Mononuclear cell (primary cell): Measurements from ENCODE around the gene ADAMTS2. TPM values are rescaled to one million over a fixed set of nuclear protein-coding genes. Genes with fewer than 3 reads are reported as not detected.

Source experiments
- H3K27me3 ChIP-seq: 2 replicates; pipeline ENCODE4 v1.6.0; 2011; ENCODE audit warnings: low read length, control low read depth; ENCODE audit not compliant: insufficient read depth
- H3K4me1 ChIP-seq: 2 replicates; pipeline ENCODE4 v1.5.1; 2011; ENCODE audit warnings: mild to moderate bottlenecking, low read length, control low read depth; ENCODE audit not compliant: insufficient read depth
- H3K4me3 ChIP-seq: 2 replicates; pipeline ENCODE4 v1.5.1; 2011; ENCODE audit warnings: mild to moderate bottlenecking, low read length, moderate library complexity
- H3K9me3 ChIP-seq: 2 replicates; pipeline ENCODE4 v1.5.1; 2011; ENCODE audit warnings: low read depth, mild to moderate bottlenecking, control low read depth, low read length
- total RNA-seq: library from RNA; depleted of rRNA; stranded (reverse); fragments of >200 nt; gene quantifications from one replicate; pipeline ENCODE4 v1.2.3, GENCODE V29; 2012

ADAMTS2 gene
- total RNA-seq, result 0.21 TPM

DNA sequence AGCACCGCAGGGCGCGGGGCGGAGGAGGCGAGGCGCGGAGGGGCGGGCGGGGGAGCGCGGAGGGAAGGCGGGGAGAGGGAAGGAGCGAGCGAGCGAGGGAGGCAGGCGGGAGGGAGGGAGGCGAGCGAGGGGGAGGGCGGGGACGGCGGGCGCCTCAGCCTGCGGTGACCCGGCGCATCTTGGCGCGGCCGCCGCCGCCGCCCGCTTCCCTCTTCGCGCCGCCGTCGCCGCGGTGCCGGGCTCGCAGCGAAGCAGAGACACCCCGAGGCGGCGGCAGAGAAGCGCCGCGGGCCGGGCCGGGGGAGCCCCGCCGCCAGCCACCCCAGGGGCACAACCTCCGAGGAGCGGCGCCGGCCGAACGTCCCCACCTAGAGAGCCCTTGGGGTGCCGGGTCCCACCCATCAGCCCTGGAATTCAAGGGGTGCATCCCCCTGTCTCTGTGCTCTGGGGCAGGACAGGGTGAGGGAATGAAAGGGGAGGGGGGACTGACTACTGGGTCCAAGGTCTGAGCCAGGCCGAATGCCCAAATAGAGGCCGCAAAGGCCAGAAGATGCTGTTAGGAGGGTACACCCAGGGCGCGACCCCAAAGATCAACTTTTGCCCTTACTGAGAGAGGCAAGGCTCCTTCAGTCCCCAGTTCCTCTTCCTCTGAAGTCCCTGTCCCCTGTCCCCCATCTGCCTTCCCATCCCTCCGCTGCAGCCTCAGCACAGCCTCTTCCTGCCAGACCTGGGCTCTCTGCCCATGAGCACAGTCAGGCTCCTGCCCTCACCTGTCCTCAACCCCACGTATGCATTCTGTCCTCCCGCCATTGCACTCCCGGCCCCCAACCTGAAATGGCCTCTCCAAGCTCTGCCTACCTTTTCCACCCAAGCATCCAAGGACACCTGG is at the start of gene ADAMTS2:
Gene ADAMTS2, minus strand, starts transcription at position 29 of the 889 bp plus-strand sequence. CDS start 133 bp downstream, outside the sequence.
- no peak within 1 kb of the TSS for H3K4me3 ChIP-seq
- H3K4me1 ChIP-seq, result peaks cover 5% of the 10 kb centered on the region
- peaks cover 41% of the 10 kb centered on the region for H3K27me3 ChIP-seq
- H3K9me3 ChIP-seq, result no peaks in the 10 kb centered on the region

DNA sequence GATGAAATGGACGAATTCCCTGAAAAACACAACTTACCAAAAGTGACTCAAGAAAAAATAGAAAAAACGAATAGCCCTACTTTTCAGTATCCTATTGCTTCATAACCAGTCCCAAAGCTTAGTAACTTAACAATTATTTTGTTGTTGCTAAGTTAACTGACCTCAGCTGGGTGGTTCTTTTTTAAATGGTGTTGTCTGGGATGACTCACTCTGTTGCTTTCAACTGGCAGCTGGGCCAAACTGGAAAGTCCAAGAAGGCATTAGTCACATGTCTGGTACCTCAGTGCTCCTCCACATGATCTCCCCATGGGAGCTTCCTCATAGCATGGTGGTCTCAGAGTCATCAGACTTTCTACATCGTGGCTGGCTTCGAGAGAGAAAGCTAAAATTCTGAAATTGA is 47.8 kb upstream of the ADAMTS2 start:
- no peaks in the 10 kb centered on the region for H3K4me1 ChIP-seq
- peaks cover 2% of the 10 kb centered on the region for H3K27me3 ChIP-seq
- peaks cover 32% of the 10 kb centered on the region for H3K9me3 ChIP-seq

GRCh38 chr5:179387151-179388110 is 42.2 kb upstream of the ADAMTS2 start:
- no peaks in the 10 kb centered on the region for H3K27me3 ChIP-seq
- no peak overlapping the region for H3K4me3 ChIP-seq
- peaks cover 23% of the 10 kb centered on the region for H3K9me3 ChIP-seq
- H3K4me1 ChIP-seq, result no peaks in the 10 kb centered on the region

More for the DNA sequence above, 47.8 kb upstream of the ADAMTS2 start:
- no peak overlapping the region for H3K4me3 ChIP-seq

DNA sequence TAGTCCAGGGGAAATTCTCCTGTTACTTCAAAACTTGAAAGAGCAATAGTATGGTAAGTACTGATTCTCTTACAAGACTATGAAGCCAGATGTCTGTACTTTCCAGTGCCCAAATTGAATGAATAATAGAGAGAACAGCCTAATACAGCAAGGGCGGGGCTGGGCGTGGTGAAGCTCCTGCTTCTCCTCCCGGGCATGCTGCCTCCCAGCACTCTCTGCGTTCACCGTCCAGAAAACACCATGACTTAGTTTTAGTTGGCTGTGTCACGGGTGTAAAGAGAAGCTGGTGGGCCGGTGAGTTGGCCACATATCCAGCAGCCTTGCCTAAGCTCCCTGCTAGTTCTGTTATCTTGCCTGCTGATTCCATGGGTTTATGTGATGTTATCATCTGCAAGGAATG is 40.7 kb upstream of the ADAMTS2 start:
- Histone ChIP-seq H3K4me1 (no peaks in the 10 kb centered on the region), H3K4me3 (no peak overlapping the region), H3K27me3 (no peaks in the 10 kb centered on the region), H3K9me3 (peaks cover 13% of the 10 kb centered on the region)

GRCh38 chr5:179382486-179382885 is 37.2 kb upstream of the ADAMTS2 start:
- Histone ChIP-seq H3K4me1 (no peaks in the 10 kb centered on the region), H3K4me3 (no peak overlapping the region), H3K9me3 (no peaks in the 10 kb centered on the region), H3K27me3 (no peaks in the 10 kb centered on the region)

- Histone ChIP-seq H3K4me3 (no peak overlapping the region), H3K4me1 (no peaks in the 10 kb centered on the region), H3K27me3 (no peaks in the 10 kb centered on the region), H3K9me3 (no peaks in the 10 kb centered on the region)
These were observed 36.4 kb upstream of the ADAMTS2 start for GRCh38 chr5:179381691-179382090.

- no peaks in the 10 kb centered on the region for H3K27me3 ChIP-seq
- H3K9me3 ChIP-seq, result no peaks in the 10 kb centered on the region
- H3K4me1 ChIP-seq, result no peaks in the 10 kb centered on the region
- no peak overlapping the region for H3K4me3 ChIP-seq
These were observed 35.2 kb upstream of the ADAMTS2 start for GRCh38 chr5:179380211-179381035.

DNA sequence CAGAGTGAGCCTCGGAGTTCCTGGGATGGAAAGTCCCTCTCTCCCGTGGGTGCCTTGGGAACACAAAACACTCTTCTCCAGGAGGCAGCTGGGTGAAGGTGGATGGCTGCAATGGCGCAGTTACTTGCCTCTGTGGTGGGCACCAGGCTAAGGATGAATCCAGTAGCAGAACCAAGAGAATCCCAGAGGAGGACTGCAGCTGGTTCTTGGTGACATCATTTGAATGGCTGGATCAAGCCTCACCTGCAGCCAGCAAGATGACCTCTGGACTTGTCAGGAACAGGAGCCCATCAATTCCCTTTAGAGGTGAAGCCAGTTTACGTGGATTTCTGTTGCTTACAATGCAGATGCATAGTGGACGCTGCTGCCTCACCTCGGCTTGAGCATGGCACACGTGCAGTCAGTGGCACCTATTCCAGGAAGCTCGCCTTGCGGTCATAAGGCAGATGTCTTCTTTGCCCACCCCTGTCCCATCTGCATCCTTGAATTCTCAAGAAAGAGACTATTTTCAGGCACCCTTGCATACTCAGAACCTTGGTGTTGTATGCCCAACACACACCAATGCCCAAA is 34.1 kb upstream of the ADAMTS2 start:
- Histone ChIP-seq H3K9me3 (no peaks in the 10 kb centered on the region), H3K27me3 (no peaks in the 10 kb centered on the region), H3K4me3 (no peak overlapping the region), H3K4me1 (no peaks in the 10 kb centered on the region)

GRCh38 chr5:179378441-179379271 is 33.4 kb upstream of the ADAMTS2 start:
- Histone ChIP-seq H3K9me3 (no peaks in the 10 kb centered on the region), H3K4me3 (no peak overlapping the region), H3K27me3 (no peaks in the 10 kb centered on the region), H3K4me1 (no peaks in the 10 kb centered on the region)

- H3K4me1 ChIP-seq, result no peaks in the 10 kb centered on the region
These were observed 32.8 kb upstream of the ADAMTS2 start for GRCh38 chr5:179378116-179378440.

GRCh38 chr5:179377421-179378115 is 32.3 kb upstream of the ADAMTS2 start:
- H3K27me3 ChIP-seq, result no peaks in the 10 kb centered on the region
- H3K4me1 ChIP-seq, result no peaks in the 10 kb centered on the region
- no peak overlapping the region for H3K4me3 ChIP-seq
- H3K9me3 ChIP-seq, result no peaks in the 10 kb centered on the region

More at GRCh38 chr5:179378116-179378440, 32.8 kb upstream of the ADAMTS2 start:
- H3K9me3 ChIP-seq, result no peaks in the 10 kb centered on the region
- no peaks in the 10 kb centered on the region for H3K27me3 ChIP-seq
- no peak overlapping the region for H3K4me3 ChIP-seq

GRCh38 chr5:179376701-179377420 is 31.6 kb upstream of the ADAMTS2 start:
- no peaks in the 10 kb centered on the region for H3K9me3 ChIP-seq

More at GRCh38 chr5:179376701-179377420, 31.6 kb upstream of the ADAMTS2 start:
- Histone ChIP-seq H3K4me1 (no peaks in the 10 kb centered on the region), H3K27me3 (no peaks in the 10 kb centered on the region), H3K4me3 (no peak overlapping the region)
